ENCODE results near the gene PIGR.
A peak's percentile ranks its signal among the peaks of the same experiment; 100 is the strongest.

PIGR gene

DNA sequence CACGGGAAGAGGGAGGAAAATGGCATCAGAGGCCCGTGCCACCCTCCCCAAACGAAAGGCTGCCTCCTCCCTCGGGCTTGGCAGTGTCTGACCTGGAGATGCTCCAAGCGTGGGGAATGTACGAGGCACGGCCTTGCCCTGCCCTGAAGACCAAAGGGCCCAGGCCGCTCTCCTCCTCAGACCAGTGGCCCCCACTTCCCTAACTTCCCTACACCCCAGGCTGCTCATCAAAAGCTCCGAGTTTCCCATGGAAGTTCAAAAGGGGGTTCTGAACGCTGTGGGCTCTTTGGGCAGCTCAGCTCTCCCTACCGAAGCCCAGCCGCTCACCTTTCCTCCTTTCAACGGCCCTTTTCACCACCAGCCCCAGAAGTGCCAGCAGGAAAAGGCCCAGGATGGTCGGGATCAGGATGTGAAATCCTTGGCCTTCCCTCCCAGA is 36.4 kb downstream of the PIGR start:
- no peak for DNase-seq (ENCODE audit: low read depth in 2 of 2)

DNA sequence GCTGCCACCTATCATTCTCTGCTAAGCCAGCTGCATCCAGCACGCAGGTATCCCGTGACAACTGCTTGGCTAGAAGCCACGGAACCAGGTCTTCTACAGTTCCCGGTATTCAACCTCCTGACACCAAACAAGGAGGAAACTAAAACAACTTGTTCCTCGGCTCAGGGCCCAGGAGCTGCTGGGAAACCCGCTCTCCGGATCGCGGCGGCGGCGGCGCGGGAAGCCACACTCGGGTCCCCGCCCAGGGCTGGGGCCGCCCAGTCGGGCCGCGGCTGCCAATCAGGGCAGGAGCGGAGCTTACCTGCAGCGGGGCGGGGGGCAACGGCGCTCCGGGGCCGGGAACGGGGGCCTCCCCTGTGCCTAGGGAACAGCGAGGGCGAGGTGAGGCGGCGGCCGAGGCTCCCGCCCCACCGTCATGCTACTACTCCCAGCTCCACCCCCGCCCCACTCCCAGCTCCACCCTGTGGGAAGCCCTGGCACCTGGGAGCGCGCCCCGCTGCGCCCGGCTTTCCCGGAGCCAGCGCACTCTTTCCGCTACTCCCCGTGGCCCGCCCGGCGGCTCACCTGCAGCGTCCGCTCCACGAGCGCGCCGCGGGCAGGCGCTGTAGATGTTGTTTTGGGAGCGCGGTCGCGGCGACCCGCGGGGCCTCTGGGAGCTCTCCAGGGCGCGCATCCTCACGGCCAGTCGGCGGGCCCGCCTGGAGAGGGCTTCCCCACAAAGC is 36.9 kb downstream of the PIGR start:
- no peak for DNase-seq (ENCODE audit: low read depth in 2 of 2)

- no peak for DNase-seq (ENCODE audit: low read depth in 2 of 2)
Measured at GRCh38 chr1:206908038-206908437, 38.2 kb downstream of the PIGR start.

- DNase-seq (ENCODE audit: low read depth in 2 of 2): no peak
Measured at GRCh38 chr1:206907304-206907991, 38.8 kb downstream of the PIGR start.

GRCh38 chr1:206905295-206906164 is 40.7 kb downstream of the PIGR start:
- DNase-seq (ENCODE audit: low read depth in 2 of 2): no peak

- DNase-seq (ENCODE audit: low read depth in 2 of 2): no peak
Measured at GRCh38 chr1:206904423-206905142, 41.7 kb downstream of the PIGR start.

DNA sequence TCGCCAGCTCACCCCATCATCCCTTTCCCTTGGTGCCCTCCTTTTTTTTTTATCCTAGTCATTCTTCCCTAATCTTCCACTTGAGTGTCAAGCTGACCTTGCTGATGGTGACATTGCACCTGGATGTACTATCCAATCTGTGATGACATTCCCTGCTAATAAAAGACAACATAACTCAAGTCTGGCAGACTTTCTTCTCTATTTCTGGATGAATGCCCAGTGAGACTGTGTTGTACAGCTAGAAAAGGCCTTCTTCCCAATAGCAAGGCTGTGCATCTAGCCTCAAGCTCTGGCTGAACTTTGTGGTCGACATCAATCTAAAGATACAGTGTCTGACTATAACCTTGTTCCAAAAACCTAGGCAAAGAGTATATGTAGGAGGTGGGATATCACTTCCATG is 42.6 kb downstream of the PIGR start:
- DNase-seq (ENCODE audit: low read depth in 2 of 2): no peak

- no peak for DNase-seq (ENCODE audit: low read depth in 2 of 2)
Measured at GRCh38 chr1:206902702-206903101, 43.6 kb downstream of the PIGR start.

GRCh38 chr1:206901944-206902343 is 44.3 kb downstream of the PIGR start:
- DNase-seq (ENCODE audit: low read depth in 2 of 2): no peak

DNA sequence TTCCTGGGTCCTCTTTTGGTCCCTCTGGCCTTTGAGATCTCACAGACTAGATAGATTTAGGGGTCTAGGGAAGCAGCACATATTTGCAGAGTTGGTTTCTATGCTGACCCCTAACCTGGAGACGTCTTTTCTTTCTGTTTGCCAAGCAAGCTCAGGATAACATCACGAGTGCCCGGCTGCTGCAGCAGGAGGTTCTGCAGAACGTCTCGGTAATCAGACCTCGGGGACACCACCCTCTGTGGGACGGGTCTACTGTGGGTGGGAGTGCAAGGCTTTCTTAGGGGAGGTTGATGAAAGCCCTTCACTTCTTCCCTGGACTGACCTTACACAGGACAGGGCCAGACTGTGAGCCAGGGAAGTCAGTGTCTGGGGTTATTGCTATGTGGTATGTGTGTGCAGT is 46.1 kb downstream of the PIGR start:
- DNase-seq (ENCODE audit: low read depth in 2 of 2): no peak

GRCh38 chr1:206899717-206900116 is 46.5 kb downstream of the PIGR start:
- DNase-seq (ENCODE audit: low read depth in 2 of 2): no peak

DNA sequence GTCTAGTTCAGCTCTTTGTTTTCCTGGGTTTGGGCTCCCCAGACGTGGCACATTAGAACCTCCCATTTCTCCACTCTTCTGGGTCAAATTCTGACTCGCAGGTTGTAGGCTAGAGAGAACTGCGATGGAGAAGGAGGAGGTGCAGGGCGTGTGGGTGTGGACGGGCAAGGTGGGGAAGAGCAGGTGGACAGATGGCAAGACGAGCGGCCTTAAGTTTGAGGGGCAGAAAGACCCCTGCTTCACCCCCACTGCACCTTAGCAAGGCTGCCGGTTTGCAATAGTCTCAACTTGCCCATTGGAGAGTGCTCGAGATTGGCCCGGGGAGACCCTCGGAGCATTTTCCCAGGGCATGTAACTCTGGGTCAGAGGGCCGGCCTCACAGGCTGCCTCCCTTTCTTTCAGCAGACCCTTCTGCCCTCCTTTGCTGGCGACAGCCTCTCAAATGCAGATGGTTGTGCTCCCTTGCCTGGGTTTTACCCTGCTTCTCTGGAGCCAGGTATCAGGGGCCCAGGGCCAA is 47.3 kb downstream of the PIGR start:
- DNase-seq (ENCODE audit: low read depth in 2 of 2): no peak

DNA sequence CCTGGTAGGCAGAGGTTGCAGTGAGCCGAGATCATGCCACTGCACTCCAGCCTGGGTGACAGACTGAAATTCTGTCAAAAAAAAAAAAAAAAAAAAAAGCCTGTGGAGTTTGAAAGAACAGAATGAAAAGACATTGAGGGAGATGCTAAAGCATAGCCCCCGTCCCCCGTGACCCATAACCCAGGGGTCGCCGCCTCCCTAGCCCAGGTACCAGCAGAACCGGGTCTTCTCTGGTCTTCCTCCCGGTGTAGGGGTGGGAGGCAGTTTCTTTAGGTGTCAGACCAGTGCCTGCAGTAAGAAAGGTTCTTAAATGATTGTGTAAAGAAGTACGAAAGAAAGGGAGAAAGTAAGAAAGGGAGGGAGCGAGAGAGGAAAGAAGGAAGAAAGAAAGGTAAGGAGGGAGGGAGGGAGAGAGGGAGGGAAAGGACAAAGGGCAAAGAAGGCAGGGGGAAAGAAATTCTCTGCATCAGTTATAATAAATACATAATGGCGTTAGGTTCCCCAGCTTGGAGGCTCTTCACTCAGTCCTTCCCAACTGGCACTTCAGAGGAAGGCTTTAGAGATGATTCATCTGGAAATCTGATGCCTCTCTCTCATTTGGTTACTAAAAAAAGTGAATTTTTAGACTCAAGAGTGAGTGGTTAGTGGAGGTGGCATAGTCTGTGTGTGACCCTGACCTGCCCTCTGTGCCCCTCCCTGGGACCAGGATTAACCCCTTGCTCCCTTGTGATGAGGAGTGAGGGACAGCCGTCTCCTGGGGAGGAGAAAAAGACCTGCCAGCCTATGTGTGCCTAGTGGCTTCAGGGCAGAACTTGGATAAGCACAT is 48.0 kb downstream of the PIGR start:
- no peak for DNase-seq (ENCODE audit: low read depth in 2 of 2)

DNA sequence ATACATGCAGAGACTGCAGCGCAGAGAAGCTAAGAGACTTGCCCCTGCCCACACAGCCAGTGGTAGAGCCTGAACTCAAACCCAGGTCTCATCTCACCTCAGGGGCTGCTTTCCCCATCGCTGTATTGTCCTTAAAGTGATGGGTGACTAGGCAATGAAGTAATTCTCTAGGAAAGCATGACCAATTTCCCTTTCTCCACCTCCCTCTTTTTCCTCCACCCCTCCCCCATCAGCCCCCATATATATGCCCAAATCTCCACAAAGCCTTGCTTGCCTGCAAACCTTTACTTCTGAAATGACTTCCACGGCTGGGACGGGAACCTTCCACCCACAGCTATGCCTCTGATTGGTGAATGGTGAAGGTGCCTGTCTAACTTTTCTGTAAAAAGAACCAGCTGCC is 49.1 kb downstream of the PIGR start, which contains the start of gene IL24:
Gene IL24 (plus strand): TSS at position 269 of the 400 bp plus-strand sequence. CDS start 390 bp downstream, outside the sequence.
- DNase-seq (ENCODE audit: low read depth in 2 of 2): peak; percentile 58 to 71

- no peak for DNase-seq (ENCODE audit: low read depth in 2 of 2)
Measured at GRCh38 chr1:206896261-206896660, 50.0 kb downstream of the PIGR start.

DNA sequence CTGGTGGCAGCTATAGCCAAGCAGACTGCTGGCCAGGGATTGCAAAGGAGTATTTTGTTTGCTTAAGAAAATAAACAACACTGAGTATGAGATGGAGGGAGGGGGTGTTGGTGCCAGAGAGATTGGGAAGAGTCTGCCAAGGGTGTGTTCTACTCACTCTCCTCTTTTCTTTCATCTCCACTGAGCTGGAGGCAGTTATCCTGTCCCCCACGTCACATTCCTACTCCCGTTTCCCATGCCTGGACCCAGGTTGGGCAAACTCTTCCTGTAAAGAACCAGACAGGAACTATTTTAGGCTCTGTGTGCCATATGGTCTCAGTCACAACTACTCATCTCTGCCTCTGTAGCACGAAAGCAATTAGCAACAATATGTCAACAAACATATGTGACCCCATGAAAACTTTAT is 50.4 kb downstream of the PIGR start:
- no peak for DNase-seq (ENCODE audit: low read depth in 2 of 2)

GRCh38 chr1:206895325-206895724 is 50.9 kb downstream of the PIGR start:
- no peak for DNase-seq (ENCODE audit: low read depth in 2 of 2)

DNA sequence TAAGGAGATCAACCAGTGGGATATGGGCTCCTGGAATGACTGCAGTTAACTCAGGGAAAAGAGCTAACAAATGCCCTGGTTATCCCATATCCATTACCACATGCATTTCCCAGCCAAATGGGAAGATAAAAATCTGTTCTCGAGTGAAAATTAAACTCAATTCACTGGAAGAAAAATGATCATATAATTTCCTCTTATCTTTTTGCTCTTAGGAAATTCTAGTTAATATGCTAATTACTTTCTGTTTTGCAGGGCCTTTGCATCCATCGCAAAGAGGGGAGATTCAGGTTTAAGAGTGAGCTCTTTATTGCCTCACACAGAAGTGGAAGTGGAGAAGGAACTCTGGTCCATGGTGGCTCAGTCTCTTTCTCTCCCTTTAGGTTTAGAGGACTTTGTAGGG is 52.9 kb downstream of the PIGR start:
- no peak for DNase-seq (ENCODE audit: low read depth in 2 of 2)

GRCh38 chr1:206892351-206892984 is 53.8 kb downstream of the PIGR start:
- DNase-seq (ENCODE audit: low read depth in 2 of 2): no peak

GRCh38 chr1:206891412-206891811 is 54.9 kb downstream of the PIGR start:
- no peak for DNase-seq (ENCODE audit: low read depth in 2 of 2)
